Activated T-helper 1 cell treated with Interleukin-2 at 50 U/mL for 16 hours (primary cell): ENCODE results near the gene TMEM164.
"Not testable (repeated sequence)": the region's sequence is repeated elsewhere in the genome, so short reads cannot be mapped to it uniquely, and the experiment has no call there.

Experiments used
- DNase-seq: peaks from one replicate; pipeline ENCODE4 v3.0.0-alpha.2; 2020; ENCODE audit warnings: low read depth

Gene TMEM164

DNA sequence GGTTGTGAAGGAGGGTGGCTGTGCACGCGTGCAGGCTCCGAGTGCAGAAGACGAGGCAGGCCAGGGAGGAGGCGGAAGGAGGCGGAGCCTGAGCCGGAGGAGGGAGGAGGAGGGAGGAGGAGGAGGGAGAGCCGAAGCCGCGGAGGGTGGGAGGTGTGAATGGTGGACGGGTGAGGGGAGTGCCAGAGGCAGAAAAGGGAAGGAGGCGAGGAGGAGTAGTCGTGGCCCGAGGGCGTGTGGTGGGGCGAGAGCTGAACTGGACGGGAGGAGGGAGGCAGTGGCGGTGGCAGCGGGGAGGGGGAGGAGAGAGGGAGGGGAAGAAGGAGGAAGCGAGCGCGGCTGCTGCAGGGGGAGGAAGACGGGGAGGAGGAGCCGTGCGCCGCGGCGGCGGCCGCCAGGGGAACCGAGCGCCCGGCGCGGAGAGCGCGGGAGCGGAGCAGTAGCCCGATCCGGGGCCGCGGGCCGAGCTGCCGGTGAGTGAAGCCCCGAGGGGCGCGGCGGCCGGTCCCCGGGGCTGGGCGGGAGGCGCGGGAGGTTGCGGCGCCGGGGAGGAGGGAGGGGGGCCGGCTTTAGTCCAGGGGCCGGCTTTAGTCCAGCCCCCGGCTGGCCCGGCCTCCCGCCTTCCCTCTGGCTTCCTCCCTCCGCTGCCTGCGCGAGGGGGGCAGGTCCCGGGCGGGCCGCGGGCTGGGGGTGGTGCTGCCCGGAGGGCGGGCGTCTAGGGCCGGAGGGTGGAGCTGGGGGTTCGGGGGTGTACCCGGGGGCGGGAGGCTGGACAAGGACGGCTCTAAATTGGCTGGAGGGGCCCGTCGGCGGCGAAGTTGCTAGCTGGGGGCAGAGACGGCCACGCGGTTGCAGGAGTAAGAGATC, at the start of gene TMEM164:
Gene TMEM164 (plus strand): TSS at position 815 of the 867 bp plus-strand sequence. CDS start 661 bp downstream, outside the sequence.
- peak; percentile 64 for DNase-seq

DNA sequence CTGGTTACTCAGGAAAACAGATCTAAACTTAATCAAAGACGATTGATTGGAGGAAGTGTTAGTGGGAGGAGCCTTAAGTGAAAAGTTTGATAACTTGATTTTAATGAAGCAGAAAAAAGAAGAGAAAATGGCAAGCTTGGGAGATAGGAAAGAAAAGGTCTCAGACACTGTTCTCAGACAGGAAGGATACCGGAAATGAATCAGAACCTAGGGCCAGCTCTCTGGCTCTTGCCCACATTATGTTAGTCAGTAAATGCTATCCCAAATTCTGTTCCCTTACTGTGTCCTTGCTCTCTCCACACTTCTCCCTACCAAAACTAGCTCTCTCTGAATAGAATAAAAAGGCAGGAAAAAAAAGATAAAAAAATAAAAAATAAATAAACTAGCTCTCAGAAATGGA, 48.6 kb upstream of the TMEM164 start:
- no peak for DNase-seq

DNA sequence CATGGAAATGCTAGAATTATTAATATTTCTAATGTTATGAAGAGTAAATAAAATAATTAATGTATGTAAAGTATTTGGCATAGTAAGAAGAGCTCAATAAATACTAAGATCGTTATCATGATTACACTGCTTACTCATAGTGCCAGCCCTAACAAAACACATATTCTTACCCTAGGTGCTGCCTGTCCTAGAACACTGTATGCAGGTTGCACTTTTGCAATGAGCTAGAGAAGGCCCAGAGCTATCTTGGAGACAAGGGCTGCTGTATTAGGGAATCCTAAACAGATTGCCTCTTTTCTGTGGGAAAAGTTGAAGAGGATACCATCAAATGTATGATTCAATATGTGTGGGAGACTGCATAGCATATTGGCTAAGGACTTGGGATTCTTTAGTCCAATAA, 48.0 kb upstream of the TMEM164 start:
- no peak for DNase-seq

DNA sequence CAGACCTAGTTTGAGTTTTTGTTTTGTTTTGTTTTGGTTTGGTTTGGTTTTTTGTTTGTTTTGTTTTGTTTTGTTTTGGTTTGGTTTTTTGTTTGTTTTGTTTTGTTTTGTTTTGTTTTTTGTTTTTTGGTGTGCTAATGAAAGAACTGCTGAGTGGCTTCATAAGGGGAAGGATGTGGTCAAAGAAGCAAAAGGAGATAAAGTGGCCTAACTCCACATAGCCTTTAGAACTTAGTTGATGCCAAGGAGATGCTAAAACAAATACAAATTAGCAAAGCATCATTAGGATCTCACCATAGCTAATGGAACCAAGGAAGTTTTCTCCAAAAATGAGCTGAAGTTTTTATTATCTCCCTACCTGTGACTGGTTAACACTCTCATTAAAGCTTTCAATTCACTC, 44.6 kb upstream of the TMEM164 start:
- no peak for DNase-seq

DNA sequence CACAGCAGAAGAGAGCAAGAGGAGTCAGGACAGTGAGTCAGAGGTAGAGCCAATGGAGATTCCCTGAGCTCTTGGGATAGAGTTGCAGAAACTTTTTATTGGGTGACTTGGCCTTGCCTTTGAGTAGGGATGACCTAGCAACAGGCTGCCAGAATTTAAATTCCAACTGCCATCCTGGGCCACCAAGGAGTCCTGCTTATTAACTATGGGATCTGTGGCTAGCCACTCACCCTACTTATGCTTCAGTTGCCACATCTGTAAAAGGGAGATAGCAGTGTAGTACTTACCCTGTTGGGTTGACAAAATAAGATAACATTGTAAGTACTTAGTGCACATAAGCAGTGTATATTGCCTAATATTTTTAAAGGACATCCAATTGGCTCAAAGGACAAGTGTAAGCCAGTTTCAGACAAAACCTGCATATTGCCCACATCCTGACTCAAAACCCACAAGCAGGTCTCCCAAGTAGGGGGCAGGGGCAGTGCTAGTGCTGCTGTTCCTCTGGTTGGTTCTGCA, 43.5 kb upstream of the TMEM164 start:
- no peak for DNase-seq

DNA sequence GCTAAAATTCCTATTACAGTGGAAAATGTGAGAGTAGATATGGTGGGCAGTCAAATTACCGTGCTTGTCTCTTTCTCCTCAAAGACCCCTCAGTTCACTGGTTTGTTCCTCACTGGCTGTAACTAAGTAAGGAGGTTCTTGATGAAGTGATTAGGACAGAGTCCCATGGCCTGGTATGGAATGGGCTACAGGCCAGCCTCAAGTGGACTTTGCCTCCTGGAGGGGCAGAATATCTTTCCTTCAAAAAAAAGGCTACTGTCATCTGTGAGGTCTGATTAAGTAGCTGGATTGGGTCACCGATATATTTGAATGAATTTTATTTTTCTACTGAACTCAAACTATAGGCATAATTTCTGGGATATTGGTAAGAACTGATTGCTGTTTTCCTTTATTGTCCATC, 38.5 kb upstream of the TMEM164 start:
- no peak for DNase-seq

DNA sequence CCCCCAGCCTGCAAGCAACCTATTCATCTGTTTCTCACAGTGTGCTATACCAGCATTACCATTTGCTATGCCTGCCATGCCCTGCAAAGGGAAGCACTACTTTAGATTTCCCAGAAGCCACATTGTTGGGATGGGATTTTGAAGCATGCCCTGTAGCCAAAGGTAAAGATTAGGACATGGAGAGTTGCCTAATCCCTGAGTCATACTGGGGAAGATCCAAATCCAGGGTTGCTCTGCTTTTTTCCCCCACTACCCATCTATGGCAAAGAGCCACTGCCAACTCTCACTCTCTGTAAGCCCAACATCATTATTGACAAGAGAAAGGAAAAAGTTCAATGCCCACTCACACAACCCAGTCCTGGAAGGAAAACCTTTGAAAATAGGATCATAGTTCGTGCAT, 36.7 kb upstream of the TMEM164 start:
- no peak for DNase-seq

DNA sequence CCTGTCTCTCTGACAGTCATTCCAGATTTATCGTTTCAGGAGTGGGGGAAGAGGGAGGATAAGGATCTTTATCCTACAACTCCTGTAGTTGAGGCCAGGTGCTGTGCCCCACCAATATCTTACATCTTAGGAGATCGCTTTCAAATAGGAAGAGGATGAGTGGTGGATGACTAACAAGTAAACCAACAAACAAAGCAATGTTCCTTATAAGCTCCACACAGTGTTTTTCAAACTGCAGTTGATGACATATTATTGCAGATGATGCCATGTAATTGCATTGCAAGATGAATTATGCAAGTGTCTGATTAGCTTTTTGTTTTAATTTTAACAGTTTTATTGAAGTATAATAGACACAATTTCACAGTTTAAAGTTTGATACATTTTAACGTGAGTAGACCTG, 35.8 kb upstream of the TMEM164 start:
- DNase-seq = no peak

DNA sequence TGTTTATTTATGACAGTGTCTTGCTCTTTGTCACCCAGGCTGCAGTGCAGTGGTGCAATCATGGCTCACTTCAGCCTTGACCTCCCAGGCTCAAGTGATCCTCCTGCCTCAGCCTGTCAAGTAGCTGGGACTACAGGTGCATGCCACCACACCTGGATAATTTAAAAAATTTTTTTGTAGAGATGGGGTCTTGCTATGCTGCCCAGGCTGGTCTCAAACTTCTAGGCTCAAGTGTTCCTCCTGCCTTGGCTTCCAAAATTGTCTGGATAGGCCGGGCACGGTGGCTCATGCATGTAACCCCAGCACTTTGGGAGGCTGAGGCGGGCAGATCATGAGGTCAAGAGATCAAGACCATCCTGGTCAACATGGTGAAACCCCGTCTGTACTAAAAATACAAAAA, 32.1 kb upstream of the TMEM164 start:
- not testable (repeated sequence) for DNase-seq

DNA sequence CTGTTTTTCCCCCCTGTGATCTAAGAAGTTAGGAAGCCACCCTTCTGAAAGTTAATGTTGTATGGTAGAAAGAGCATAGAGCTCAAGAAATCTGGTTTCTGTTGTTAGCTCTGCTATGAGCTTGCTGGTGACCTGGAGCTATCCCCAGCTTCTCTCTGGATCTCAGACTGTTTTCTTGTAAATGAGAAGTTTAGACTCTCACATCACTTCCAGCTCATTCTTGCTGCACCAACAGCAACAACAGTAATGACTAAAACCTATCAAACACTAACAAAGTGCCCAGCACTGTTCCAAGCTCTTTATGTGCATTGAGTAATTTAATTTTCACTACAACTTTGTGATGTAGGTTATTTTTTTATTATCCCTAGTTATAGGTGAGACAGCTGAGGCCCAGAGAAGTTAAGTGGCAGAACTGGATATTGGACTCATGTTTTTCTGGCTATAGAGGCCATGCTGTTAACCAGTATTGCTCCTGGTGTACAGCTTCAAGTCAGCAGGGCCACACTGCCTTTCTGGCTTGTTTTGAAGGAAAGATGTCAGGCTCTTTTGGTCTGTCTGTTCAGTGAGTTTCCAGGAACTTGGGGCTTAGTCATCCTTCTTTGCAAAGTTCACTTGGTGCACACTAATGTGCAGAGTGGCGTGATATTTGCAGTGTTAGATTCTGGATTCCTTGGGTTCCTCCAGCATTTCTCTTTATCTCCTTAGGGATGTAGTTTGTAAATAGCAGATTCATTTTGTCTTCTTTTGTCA, 27.8 kb upstream of the TMEM164 start:
- no peak for DNase-seq

DNA sequence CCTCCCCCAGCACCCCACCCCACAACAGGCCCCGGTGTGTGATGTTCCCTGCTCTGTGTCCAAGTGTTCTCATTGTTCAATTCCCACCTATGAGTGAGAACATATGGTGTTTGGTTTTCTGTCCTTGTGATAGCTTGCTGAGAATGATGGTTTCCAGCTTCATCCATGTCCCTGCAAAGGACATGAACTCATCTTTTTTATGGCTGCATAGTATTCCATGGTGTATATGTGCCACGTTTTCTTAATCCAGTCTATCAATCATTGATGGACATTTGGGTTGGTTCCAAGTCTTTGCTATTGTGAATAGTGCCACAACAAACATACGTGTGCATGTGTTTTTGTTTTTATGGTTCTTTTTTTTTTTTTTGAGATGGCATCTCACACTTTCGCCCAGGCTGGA, 17.7 kb upstream of the TMEM164 start:
- not testable (repeated sequence) for DNase-seq

DNA sequence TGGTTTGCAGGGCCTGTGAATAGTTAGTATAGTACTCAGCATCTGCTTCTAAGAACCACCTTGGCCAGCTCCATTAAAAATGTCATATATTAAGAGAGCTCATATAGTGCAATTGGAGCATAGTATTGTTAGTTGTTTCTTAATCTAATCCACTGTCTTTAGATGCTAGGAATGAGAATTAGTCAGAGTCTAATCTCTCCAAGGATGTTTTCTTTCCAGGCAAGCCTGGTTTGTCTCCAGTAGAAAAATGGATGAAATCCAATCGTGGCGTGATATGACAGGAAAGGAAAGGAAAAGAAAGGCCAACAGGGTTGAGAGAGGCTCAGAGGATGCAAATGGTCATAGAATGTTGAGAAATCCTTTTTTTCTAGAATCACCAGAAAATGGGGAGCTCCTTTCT, 15.0 kb upstream of the TMEM164 start:
- no peak for DNase-seq

DNA sequence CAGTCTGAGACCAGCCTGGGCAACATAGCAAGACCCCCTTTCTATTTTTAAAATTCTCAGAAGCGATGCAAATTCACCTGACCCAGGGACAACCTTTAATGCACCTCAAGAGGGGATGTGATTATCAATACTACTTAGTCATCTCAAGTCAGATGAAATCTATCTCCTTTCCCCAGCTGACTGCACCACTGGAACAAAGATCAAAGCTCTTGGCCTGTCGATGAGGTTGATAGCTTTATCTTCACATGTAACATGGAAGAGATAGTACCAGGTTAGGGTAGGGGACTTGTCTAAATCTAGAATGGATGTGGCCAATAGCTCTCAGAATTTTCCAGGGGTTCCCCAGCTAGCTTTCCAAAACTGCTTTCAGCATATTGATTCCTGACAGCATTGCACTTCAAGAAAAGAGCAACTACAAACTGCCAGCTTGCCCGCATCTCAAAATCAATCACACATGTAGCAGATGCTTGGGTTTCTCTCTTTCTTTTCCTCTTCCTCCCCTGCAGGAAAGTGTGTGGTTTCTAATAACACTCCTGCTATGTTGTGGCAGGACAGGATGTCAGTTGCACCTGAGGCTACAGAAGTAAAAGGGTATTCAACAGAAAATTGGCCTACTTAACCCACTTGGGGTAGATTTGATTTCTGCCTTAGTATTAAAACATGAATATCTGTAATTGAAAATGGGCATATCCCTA, 12.2 kb upstream of the TMEM164 start:
- DNase-seq = no peak

DNA sequence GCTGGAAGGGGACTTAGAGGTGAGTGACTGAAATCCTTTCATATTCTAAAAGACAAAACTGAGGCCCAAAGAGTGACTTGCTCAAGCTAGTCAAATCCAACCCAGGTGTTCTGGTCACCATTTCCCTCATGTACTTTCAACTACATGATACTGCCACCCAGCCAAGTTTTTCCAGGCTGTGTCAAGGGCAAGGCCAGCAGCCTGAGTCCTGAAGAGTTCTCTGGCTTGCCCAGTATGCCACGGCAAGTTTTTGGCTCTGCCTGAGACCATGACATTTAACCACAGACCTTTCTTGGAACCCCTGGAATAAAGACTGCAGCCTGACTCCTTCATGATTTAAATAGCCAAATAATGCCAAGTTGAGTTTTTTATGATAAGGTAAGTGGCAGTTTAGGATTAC, 10.7 kb upstream of the TMEM164 start:
- no peak for DNase-seq

DNA sequence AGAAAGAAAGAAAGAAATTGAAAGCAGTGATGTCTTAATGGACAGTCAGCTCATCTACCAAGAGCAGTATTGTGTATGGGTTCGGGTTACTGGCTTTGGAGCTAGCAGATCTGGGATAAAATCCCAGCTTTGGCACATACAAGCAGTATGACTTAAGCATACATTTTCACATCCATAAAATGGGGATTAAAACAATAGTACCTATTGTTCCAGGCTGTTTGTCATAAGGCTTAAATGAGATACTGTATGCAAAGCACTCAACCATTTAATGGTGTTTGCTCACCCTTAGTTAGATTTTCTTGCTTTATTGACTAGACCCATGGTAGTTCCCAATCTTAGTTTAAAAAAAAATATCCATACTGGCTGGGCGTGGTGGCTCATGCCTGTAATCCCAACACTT, 7.8 kb upstream of the TMEM164 start:
- no peak for DNase-seq

DNA sequence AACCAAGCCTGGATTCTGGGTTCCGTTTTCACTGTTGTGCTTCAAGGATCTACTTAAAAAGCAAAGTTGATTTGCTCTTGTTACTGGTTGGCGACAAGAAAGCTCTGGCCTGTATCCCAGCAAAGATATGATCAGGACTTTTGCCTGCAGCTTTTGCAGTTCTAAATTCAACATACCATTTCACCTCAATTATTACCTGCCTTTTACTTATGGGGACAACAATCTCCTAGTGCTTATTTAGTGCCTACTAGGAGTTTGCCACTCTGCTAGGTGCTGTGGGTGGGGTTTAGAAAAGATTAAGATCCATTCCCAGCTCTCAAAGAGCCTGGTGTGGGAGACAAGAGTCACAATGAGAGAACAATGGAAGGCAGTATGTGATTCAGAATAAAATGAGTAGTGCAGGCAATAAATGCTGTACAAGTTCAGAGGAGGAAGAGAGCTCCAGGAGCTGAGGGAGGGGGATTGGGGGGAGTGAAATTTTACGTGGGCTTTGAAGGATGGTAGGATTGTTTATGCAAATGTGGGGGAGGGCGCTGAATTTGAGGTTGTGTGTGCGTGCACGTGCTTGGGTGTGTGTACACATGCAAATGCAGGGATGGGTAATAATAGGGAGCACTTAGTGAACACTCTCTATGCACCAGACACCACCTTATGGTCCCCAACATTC, 5.0 kb upstream of the TMEM164 start:
- no peak for DNase-seq

DNA sequence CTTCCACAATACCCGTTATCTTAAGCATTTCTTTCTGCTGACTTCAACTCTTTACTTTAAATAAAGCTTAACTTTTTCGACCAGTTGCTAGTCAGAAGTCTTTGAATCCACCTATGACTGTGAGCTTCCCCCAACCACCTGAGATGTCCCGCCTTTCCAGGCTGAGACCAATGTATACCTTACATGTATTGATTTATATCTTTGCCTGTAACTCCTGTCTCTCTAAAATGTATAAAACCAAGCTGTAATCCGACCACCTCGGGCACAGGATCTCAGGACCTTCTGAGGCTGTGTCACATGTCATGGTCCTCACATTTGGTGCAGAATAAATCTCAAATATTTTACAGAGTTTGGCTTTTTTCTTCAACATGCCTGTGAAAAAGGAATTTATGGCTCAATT, 2.9 kb upstream of the TMEM164 start:
- DNase-seq = no peak

DNA sequence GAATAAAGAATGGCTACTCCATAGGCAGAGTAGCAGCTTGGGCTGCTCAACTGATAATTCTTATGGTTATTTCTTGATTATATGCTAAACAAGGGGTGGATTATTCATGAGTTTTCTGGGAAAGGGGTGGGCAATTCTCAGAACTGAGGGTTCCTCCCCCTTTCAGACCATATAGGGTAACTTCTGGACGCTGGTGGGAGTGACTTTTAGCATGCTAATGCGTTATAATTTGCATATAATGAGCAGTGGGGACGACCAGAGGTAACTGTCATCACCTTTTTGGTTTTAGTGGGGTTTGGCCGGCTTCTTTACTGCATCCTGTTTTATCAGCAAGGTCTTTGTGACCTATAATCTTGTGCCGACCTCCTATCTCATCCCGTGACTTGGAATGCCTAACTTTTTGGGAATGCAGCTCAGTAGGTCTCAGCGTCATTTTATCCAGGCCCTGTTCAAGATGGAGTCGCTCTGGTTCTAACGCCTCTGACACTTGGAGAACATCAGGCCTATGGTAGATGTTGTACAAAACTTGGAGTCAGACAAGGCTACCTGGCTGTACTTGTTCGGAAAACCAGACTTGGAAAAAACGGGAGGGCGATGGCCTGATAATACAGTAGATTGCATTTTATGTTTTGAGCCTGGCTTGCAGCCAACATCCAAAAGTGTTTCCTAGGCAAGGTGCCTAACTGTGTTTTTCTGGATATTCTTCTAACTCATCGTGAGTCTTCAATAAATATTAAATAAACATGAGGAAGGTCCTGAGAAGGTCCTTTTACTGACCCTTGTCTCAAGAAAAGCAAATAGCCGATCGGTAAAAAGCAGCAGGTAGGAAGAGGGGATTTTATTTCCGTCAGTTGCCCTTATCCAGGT, 1.8 kb upstream of the TMEM164 start:
- DNase-seq = no peak

DNA sequence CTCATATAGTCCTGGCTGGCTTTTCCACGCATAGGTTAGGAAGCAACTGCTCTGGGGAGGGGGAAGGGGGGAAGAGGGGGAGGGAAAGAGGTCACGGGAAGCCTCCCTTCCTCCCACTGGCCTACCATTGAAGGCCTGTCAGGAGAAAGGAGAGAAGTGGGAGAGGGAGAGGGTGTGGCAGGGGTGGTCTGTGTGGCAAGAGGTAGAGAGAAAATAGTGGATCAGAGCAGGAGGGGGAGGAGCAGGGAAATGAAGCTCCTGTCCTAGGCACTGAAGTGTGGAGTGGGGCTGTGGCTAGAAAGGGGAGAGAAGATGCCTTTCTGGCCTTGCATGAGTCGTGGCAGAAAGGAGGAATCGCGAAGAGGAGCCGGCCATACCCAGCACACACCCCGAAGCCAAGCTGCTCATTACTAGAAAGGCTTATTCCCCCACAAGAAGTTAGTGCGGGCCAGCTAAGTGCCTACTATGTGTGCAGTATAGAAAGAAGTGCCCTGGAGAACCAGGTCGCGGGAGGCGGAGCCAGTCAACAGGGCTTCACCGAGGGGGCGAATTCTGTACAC, 1.1 kb upstream of the TMEM164 start:
- DNase-seq = no peak
